Measurements from ENCODE around the gene NPHP4.

NPHP4 gene

GRCh38 chr1:5988596-5989285 is 3.5 kb downstream of the NPHP4 start:
- H3K36me3 ChIP-seq (ENCODE audit: control insufficient read depth, low read length), result peaks cover 6% of the 10 kb centered on the region
- no peaks in the 10 kb centered on the region for H3K9me2 ChIP-seq (replicated peaks; ENCODE audit: control insufficient read depth, low read length)
- TF ChIP-seq CTCF (IDR thresholded peaks at IDR 0.05; ENCODE audit: low read depth, low read length, poor library complexity, severe bottlenecking) (no peak), EZH2phosphoT487 (IDR thresholded peaks at IDR 0.05; ENCODE audit: borderline replicate concordance, low read length) (no peak)
- H3K27ac ChIP-seq (ENCODE audit: low read depth, low read length), result no peak overlapping the region
- H3K27me3 ChIP-seq (ENCODE audit: control insufficient read depth, low read length), result no peaks in the 10 kb centered on the region
- no peak overlapping the region for H3K4me2 ChIP-seq (ENCODE audit: low read length)
- H4K20me1 ChIP-seq (ENCODE audit: control insufficient read depth, insufficient read depth, low read depth, low read length), result peaks cover 4% of the 10 kb centered on the region; the same call in 1 of the 2 replicates
- H3F3A ChIP-seq (ENCODE audit: control insufficient read depth, insufficient read depth), result no peaks in the 10 kb centered on the region
- peaks cover 13% of the 10 kb centered on the region for H3K4me1 ChIP-seq (ENCODE audit: control insufficient read depth, low read length)
- H3K4me3 ChIP-seq (ENCODE audit: low read length), result no peak overlapping the region
- H3K9me3 ChIP-seq (ENCODE audit: control insufficient read depth, insufficient read depth, low read length), result no peaks in the 10 kb centered on the region
- peaks cover 16% of the 10 kb centered on the region for H3K79me2 ChIP-seq (ENCODE audit: control insufficient read depth, low read length)

- no peaks in the 10 kb centered on the region for H3K9me3 ChIP-seq (ENCODE audit: control insufficient read depth, insufficient read depth, low read length)
- no peaks in the 10 kb centered on the region for H3K27me3 ChIP-seq (ENCODE audit: control insufficient read depth, low read length)
- H3K27ac ChIP-seq (ENCODE audit: low read depth, low read length), result no peak overlapping the region
- peaks cover 4% of the 10 kb centered on the region; the same call in 1 of the 2 replicates for H4K20me1 ChIP-seq (ENCODE audit: control insufficient read depth, insufficient read depth, low read depth, low read length)
- H3F3A ChIP-seq (ENCODE audit: control insufficient read depth, insufficient read depth), result no peaks in the 10 kb centered on the region
- H3K4me1 ChIP-seq (ENCODE audit: control insufficient read depth, low read length), result peaks cover 5% of the 10 kb centered on the region
- TF ChIP-seq CTCF (IDR thresholded peaks at IDR 0.05; ENCODE audit: low read depth, low read length, poor library complexity, severe bottlenecking) (no peak), EZH2phosphoT487 (IDR thresholded peaks at IDR 0.05; ENCODE audit: borderline replicate concordance, low read length) (no peak)
- no peak overlapping the region for H3K4me2 ChIP-seq (ENCODE audit: low read length)
- peaks cover 6% of the 10 kb centered on the region; the same call in 1 of the 2 replicates for H3K79me2 ChIP-seq (ENCODE audit: control insufficient read depth, low read length)
- no peak overlapping the region for H3K4me3 ChIP-seq (ENCODE audit: low read length)
- no peaks in the 10 kb centered on the region for H3K9me2 ChIP-seq (replicated peaks; ENCODE audit: control insufficient read depth, low read length)
- peaks cover 6% of the 10 kb centered on the region for H3K36me3 ChIP-seq (ENCODE audit: control insufficient read depth, low read length)
Observed at GRCh38 chr1:5986018-5986417, 6.2 kb downstream of the NPHP4 start.

- H3K36me3 ChIP-seq (ENCODE audit: control insufficient read depth, low read length), result peaks cover 6% of the 10 kb centered on the region
- peaks cover 2% of the 10 kb centered on the region; the same call in 1 of the 2 replicates for H3K79me2 ChIP-seq (ENCODE audit: control insufficient read depth, low read length)
- H3K9me2 ChIP-seq (replicated peaks; ENCODE audit: control insufficient read depth, low read length), result no peaks in the 10 kb centered on the region
- no peak overlapping the region for H3K4me3 ChIP-seq (ENCODE audit: low read length)
- no peak for TF ChIP-seq CTCF (IDR thresholded peaks at IDR 0.05; ENCODE audit: low read depth, low read length, poor library complexity, severe bottlenecking)
- no peak for TF ChIP-seq EZH2phosphoT487 (IDR thresholded peaks at IDR 0.05; ENCODE audit: borderline replicate concordance, low read length)
- H3K4me1 ChIP-seq (ENCODE audit: control insufficient read depth, low read length), result peaks cover 8% of the 10 kb centered on the region
- H3K27me3 ChIP-seq (ENCODE audit: control insufficient read depth, low read length), result no peaks in the 10 kb centered on the region
- H3K9me3 ChIP-seq (ENCODE audit: control insufficient read depth, insufficient read depth, low read length), result no peaks in the 10 kb centered on the region
- no peak overlapping the region for H3K4me2 ChIP-seq (ENCODE audit: low read length)
- H4K20me1 ChIP-seq (ENCODE audit: control insufficient read depth, insufficient read depth, low read depth, low read length), result no peaks in the 10 kb centered on the region
- no peaks in the 10 kb centered on the region for H3F3A ChIP-seq (ENCODE audit: control insufficient read depth, insufficient read depth)
- no peak overlapping the region for H3K27ac ChIP-seq (ENCODE audit: low read depth, low read length)
Observed at GRCh38 chr1:5985250-5985649, 7.0 kb downstream of the NPHP4 start.
